Caco-2 (cell line): Measurements from ENCODE around the gene SCARB2. TPM values are rescaled to one million over a fixed set of nuclear protein-coding genes. Genes with fewer than 3 reads are reported as not detected.
A peak's percentile ranks its signal among the peaks of the same experiment; 100 is the strongest.

Experiments used
- BruUV-seq: library from RNA; stranded (reverse); fragments of 400-500 nt; replicated peaks from 2 replicates; lab custom pipeline; 2021; lab: Mats Ljungman, UMichigan
- CTCF ChIA-PET: fragments of 300-600 bp; sonication (Branson Sonifier 250); formaldehyde crosslinking; loops from one replicate; lab custom pipeline; 2022; ENCODE audit warnings: antibody characterized with exemption; lab: Charles Lee
- POLR2A ChIA-PET: fragments of 300-600 bp; sonication (Branson Sonifier 250); formaldehyde crosslinking; loops from one replicate; lab custom pipeline; 2022; ENCODE audit warnings: antibody characterized with exemption; lab: Charles Lee
- DNase-seq, 2 experiments: peaks; one replicate each; pipeline versions ENCODE4 v3.0.0 to v3.0.0-alpha.2; 2020 to 2022
- H3K27me3 ChIP-seq: replicated peaks from 2 replicates; pipeline ENCODE4 v1.6.0; 2011; ENCODE audit warnings: low read length; ENCODE audit not compliant: control insufficient read depth, insufficient read depth
- H3K36me3 ChIP-seq: 2 replicates; pipeline ENCODE4 v1.5.1; 2011; ENCODE audit warnings: low read length; ENCODE audit not compliant: control insufficient read depth, insufficient read depth
- H3K4me1 ChIP-seq: fragments of 250-450 bp; sonication (Bioruptor Pico); 2 replicates; pipeline ENCODE4 v1.5.1; 2020; ENCODE audit warnings: mild to moderate bottlenecking
- H3K4me3 ChIP-seq: 2 replicates; pipeline ENCODE4 v1.5.1; 2011; ENCODE audit warnings: low read depth, mild to moderate bottlenecking, control low read depth, low read length
- H3K9me3 ChIP-seq: fragments of 250-450 bp; sonication (Bioruptor Pico); 2 replicates; pipeline ENCODE4 v1.5.1; 2020; ENCODE audit warnings: mild to moderate bottlenecking, moderate library complexity
- H3K27ac Mint-ChIP-seq: one replicate; pipeline ENCODE4 v1.8.0; 2022; ENCODE audit warnings: mixed read lengths; ENCODE audit not compliant: unreplicated experiment
- H3K27me3 Mint-ChIP-seq: one replicate; pipeline ENCODE4 v1.8.0; 2022; ENCODE audit warnings: mixed read lengths; ENCODE audit not compliant: insufficient read depth, unreplicated experiment
- H3K36me3 Mint-ChIP-seq: one replicate; pipeline ENCODE4 v1.8.0; 2022; ENCODE audit warnings: mild to moderate bottlenecking, mixed read lengths; ENCODE audit not compliant: insufficient read depth, unreplicated experiment
- H3K4me1 Mint-ChIP-seq: one replicate; pipeline ENCODE4 v1.8.0; 2022; ENCODE audit warnings: low read depth, mixed read lengths; ENCODE audit not compliant: unreplicated experiment
- H3K4me3 Mint-ChIP-seq: one replicate; pipeline ENCODE4 v1.8.0; 2022; ENCODE audit warnings: mild to moderate bottlenecking, moderate library complexity, mixed read lengths; ENCODE audit not compliant: unreplicated experiment
- H3K9me3 Mint-ChIP-seq: one replicate; pipeline ENCODE4 v1.8.0; 2022; ENCODE audit warnings: mixed read lengths; ENCODE audit not compliant: unreplicated experiment
- intact Hi-C: fragments of 100-400 bp; cut with micrococcal nuclease; formaldehyde crosslinking; loops from one replicate; pipeline ENCODE4 v1.10.0; 2022; ENCODE audit not compliant: unreplicated experiment
- total RNA-seq: library from RNA; stranded (reverse); gene quantifications from 2 replicates; pipeline ENCODE4 v1.2.3, GENCODE V29; 2022
- TF ChIP-seq, protein P1 (sequence below), 2 experiments: fragments of 200-600 bp in 1 of 2; IDR thresholded peaks; 1 replicate in 1 of 2; 2 replicates in 1 of 2; pipeline versions ENCODE4 v1.5.1 to v1.8.0; 2011 to 2022; ENCODE audit warnings: antibody characterized with exemption in 1 of 2, control low read depth in 1 of 2, inconsistent platforms in 1 of 2, low read depth in 1 of 2, low read length in 1 of 2, mild to moderate bottlenecking in 1 of 2, moderate library complexity in 1 of 2; ENCODE audit not compliant: insufficient read depth in 1 of 2, severe bottlenecking in 1 of 2, unreplicated experiment in 1 of 2

The SCARB2 gene
- total RNA-seq, 1 experiment from 2014 or later: 150 TPM

DNA sequence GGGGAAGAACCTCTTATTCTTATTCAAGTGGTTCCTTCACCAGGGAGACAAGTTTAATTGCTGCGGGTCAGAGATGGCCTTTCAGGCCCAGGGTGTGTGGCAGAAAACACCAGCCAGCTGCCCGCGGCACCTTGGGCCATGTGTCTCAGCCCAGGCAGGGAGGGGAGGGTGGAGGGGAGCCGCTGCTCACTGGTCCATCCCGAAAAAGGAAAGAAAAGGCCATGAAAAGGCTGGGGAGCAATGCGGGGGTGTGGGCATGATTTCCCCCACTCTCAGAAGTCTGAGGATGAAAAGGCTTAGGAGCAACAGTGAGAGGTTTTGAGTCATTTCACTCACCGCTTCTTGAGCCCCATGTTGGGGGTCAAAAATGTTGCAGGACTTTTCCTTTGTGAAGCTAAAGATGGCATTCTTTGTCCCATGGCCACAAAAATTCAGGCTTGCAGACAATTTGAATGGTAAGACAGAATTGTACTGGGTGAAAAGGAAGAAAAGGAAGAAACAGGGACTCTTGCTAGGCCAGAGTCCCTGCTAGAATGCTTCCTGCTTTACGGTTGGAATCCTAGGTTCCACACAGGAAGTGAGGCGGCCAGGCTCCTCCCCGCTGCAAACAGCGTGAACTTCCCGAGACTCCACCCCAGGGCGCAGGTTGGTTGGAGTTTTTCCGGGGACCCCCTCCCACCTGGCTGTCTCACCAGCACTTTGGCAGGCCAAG, 20.5 kb upstream of the SCARB2 start:
- no TSS peak for BruUV-seq
- H3K27ac Mint-ChIP-seq: peak overlapping the region; percentile 95
- no peaks in the 10 kb centered on the region for H3K27me3 Mint-ChIP-seq
- Histone ChIP-seq H3K4me1 (peaks cover 64% of the 10 kb centered on the region), H3K27me3 (no peaks in the 10 kb centered on the region), H3K36me3 (no peaks in the 10 kb centered on the region), H3K4me3 (peak overlapping the region; percentile 4; the same call in 1 of the 2 replicates), H3K9me3 (peaks cover 21% of the 10 kb centered on the region)
- H3K9me3 Mint-ChIP-seq: peaks cover 32% of the 10 kb centered on the region
- peak overlapping the region; percentile 52 for H3K4me3 Mint-ChIP-seq
- ChIA-PET CTCF (no interaction called here), POLR2A (no interaction called here)
- DNase-seq: peak in 1 of 2 experiments; percentile 48
- peaks cover 34% of the 10 kb centered on the region for H3K36me3 Mint-ChIP-seq
- H3K4me1 Mint-ChIP-seq: peaks cover 28% of the 10 kb centered on the region
- TF ChIP-seq, protein P1, sequence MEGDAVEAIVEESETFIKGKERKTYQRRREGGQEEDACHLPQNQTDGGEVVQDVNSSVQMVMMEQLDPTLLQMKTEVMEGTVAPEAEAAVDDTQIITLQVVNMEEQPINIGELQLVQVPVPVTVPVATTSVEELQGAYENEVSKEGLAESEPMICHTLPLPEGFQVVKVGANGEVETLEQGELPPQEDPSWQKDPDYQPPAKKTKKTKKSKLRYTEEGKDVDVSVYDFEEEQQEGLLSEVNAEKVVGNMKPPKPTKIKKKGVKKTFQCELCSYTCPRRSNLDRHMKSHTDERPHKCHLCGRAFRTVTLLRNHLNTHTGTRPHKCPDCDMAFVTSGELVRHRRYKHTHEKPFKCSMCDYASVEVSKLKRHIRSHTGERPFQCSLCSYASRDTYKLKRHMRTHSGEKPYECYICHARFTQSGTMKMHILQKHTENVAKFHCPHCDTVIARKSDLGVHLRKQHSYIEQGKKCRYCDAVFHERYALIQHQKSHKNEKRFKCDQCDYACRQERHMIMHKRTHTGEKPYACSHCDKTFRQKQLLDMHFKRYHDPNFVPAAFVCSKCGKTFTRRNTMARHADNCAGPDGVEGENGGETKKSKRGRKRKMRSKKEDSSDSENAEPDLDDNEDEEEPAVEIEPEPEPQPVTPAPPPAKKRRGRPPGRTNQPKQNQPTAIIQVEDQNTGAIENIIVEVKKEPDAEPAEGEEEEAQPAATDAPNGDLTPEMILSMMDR (IDR thresholded peaks at IDR 0.05; ENCODE audit: insufficient read depth in 1 of 2, low read depth in 1 of 2, low read length in 1 of 2, severe bottlenecking in 1 of 2, unreplicated experiment in 1 of 2): no peak
- intact Hi-C loops: no loop called here

DNA sequence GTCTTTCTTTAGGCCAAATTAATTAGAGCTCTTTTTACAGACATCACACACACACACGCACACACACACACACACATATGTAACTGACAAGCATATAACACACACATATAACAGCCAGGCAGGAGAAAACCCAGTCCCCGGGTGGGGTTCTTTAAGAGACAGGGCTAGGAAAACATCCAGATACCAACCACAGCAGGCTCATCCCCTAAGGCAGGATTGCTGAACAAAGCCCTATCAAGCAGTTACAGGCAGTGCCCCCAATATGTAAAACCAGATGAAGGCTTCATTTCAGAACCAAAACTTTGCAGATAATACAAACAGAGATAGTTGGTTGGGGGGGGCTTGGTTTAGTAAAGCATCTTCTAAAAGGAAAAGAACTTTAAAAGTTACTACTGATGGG, 19.9 kb upstream of the SCARB2 start:
- POLR2A ChIA-PET: no interaction called here
- intact Hi-C loops: no loop called here
- TF ChIP-seq, protein P1 (IDR thresholded peaks at IDR 0.05; ENCODE audit: insufficient read depth in 1 of 2, low read depth in 1 of 2, low read length in 1 of 2, severe bottlenecking in 1 of 2, unreplicated experiment in 1 of 2): no peak
- H3K9me3 ChIP-seq: peaks cover 22% of the 10 kb centered on the region
- H3K4me1 ChIP-seq: peaks cover 64% of the 10 kb centered on the region
- Mint-ChIP-seq H3K27me3 (no peaks in the 10 kb centered on the region), H3K4me1 (peaks cover 28% of the 10 kb centered on the region), H3K36me3 (peaks cover 34% of the 10 kb centered on the region), H3K27ac (peak overlapping the region; percentile 95), H3K9me3 (peaks cover 32% of the 10 kb centered on the region), H3K4me3 (peak overlapping the region; percentile 52)
- H3K27me3 ChIP-seq: no peaks in the 10 kb centered on the region
- H3K36me3 ChIP-seq: no peaks in the 10 kb centered on the region
- H3K4me3 ChIP-seq: peak overlapping the region; percentile 7; the same call in 1 of the 2 replicates
- no TSS peak for BruUV-seq
- CTCF ChIA-PET: no interaction called here
- DNase-seq: no peak

DNA sequence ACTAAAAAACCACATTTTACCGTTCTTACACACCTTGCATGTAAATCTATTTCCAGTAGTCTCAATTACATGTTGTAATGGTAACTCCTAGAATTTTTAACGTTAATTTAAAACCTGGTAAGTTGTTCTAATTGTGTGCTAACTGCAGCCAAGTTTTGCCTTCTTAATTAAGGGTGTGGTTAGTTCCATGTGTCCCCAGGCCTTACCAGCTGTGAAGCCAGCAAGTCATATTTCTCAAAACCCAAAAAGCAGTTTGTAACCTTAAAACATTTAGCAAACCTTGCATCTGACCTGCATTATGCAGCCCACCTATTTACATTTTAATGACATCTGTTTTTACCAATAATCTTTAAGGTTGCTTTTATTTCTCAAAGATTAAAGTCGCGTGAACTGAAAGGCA, 19.5 kb upstream of the SCARB2 start:
- H3K4me3 Mint-ChIP-seq: peak overlapping the region; percentile 52
- H3K27me3 ChIP-seq: no peaks in the 10 kb centered on the region
- CTCF ChIA-PET: no interaction called here

More for the DNA sequence above, 19.5 kb upstream of the SCARB2 start:
- Histone ChIP-seq H3K4me3 (no peak overlapping the region), H3K4me1 (peaks cover 64% of the 10 kb centered on the region), H3K9me3 (peaks cover 19% of the 10 kb centered on the region), H3K36me3 (no peaks in the 10 kb centered on the region)
- peak overlapping the region; percentile 95 for H3K27ac Mint-ChIP-seq
- H3K27me3 Mint-ChIP-seq: no peaks in the 10 kb centered on the region
- BruUV-seq: no TSS peak
- POLR2A ChIA-PET: no interaction called here
- no peak for DNase-seq
- peaks cover 29% of the 10 kb centered on the region for H3K9me3 Mint-ChIP-seq
- peaks cover 28% of the 10 kb centered on the region for H3K4me1 Mint-ChIP-seq
- intact Hi-C loops: no loop called here
- TF ChIP-seq, protein P1 (IDR thresholded peaks at IDR 0.05; ENCODE audit: insufficient read depth in 1 of 2, low read depth in 1 of 2, low read length in 1 of 2, severe bottlenecking in 1 of 2, unreplicated experiment in 1 of 2): no peak
- H3K36me3 Mint-ChIP-seq: peaks cover 34% of the 10 kb centered on the region
